Measurements from ENCODE around the gene GMPR2.

The GMPR2 gene

GRCh38 chr14:24232645-24233537 lies at the start of gene GMPR2:
Gene GMPR2 (plus strand): TSS chr14:24232929. CDS start chr14:24233254, 325 bp downstream.
- peak in 1 of 2 experiments; percentile 84 for DNase-seq

- DNase-seq = no peak
These were observed 49.7 kb upstream of the GMPR2 start for GRCh38 chr14:24183014-24183481.

GRCh38 chr14:24184104-24184970 lies 48.4 kb upstream of the GMPR2 start:
- DNase-seq = no peak

GRCh38 chr14:24185026-24185425 lies 47.7 kb upstream of the GMPR2 start:
- DNase-seq = no peak

- no peak for DNase-seq
These were observed 47.0 kb upstream of the GMPR2 start for GRCh38 chr14:24185741-24186140.

- no peak for DNase-seq
These were observed 45.7 kb upstream of the GMPR2 start for GRCh38 chr14:24186831-24187538.

- DNase-seq = no peak
These were observed 45.2 kb upstream of the GMPR2 start for GRCh38 chr14:24187539-24187915.

GRCh38 chr14:24188251-24189058 lies 44.3 kb upstream of the GMPR2 start, which contains the start of gene IPO4:
Gene IPO4 (minus strand): TSS chr14:24188816. CDS start chr14:24188787, 29 bp downstream.
- DNase-seq = peak; percentile 94 to 99

- no peak for DNase-seq
These were observed 43.7 kb upstream of the GMPR2 start for GRCh38 chr14:24189059-24189375.

- DNase-seq = no peak
These were observed 43.3 kb upstream of the GMPR2 start for GRCh38 chr14:24189460-24189859.

GRCh38 chr14:24190416-24190815 lies 42.3 kb upstream of the GMPR2 start:
- no peak for DNase-seq

- DNase-seq = no peak
These were observed 39.8 kb upstream of the GMPR2 start for GRCh38 chr14:24192933-24193332.

- no peak for DNase-seq
These were observed 38.4 kb upstream of the GMPR2 start for GRCh38 chr14:24194186-24194872.

- no peak for DNase-seq
These were observed 37.9 kb upstream of the GMPR2 start for GRCh38 chr14:24194873-24195185.

GRCh38 chr14:24195186-24196070 lies 37.3 kb upstream of the GMPR2 start, which contains the start of gene TM9SF1:
Gene TM9SF1 (minus strand): TSS chr14:24195441. CDS start chr14:24195019, 422 bp downstream.
- DNase-seq = peak; percentile 49 to 83

- DNase-seq = peak in 1 of 2 experiments; percentile 21
These were observed 36.4 kb upstream of the GMPR2 start for GRCh38 chr14:24196071-24197055.

- DNase-seq = no peak
These were observed 35.7 kb upstream of the GMPR2 start for GRCh38 chr14:24197056-24197450.

- no peak for DNase-seq
These were observed 33.8 kb upstream of the GMPR2 start for GRCh38 chr14:24198814-24199524.

Measured in NCI-H446 (cell line).